GM23338 (cell line): ENCODE data around the gene IRS1.

ENCODE experiments used
- POLR2AphosphoS5 ChIP-seq: IDR thresholded peaks from 2 replicates; pipeline ENCODE4 v1.6.1; 2016; ENCODE audit warnings: antibody characterized with exemption, low read depth
- TF ChIP-seq, protein P1 (sequence below), 2 experiments: fragments of 200-600 bp in 1 of 2; sonication (generic) in 1 of 2; conservative IDR thresholded peaks; 2 replicates each; pipeline versions ENCODE4 v1.5.1 to v1.6.1; 2016 to 2017; ENCODE audit warnings: antibody characterized with exemption in 2 of 2, low read depth in 2 of 2, mild to moderate bottlenecking in 2 of 2, moderate library complexity in 1 of 2
- TF ChIP-seq, protein P2 (sequence below): IDR thresholded peaks from one replicate; pipeline ENCODE4 v1.6.1; 2018; ENCODE audit warnings: antibody characterized with exemption; ENCODE audit not compliant: unreplicated experiment

DNA sequence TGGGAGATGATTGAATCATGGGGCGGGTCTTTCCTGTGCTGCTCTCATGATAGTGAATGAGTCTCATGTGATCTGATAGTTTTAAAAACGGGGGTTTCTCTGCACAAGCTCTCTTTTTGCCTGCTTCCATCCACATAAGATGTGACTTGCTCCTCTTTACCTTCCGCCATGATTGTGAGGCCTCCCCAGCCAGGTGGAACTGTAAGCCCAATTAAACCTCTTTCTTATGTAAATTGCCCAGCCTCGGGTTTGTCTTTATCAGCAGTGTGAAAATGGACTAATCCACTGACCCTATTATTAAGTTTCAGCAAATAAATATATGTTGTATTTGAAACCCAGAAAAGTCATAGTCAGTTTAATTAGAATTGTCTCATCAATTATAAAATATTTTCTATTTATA lies 22.0 kb downstream of the IRS1 start:
- TF ChIP-seq, protein P1, sequence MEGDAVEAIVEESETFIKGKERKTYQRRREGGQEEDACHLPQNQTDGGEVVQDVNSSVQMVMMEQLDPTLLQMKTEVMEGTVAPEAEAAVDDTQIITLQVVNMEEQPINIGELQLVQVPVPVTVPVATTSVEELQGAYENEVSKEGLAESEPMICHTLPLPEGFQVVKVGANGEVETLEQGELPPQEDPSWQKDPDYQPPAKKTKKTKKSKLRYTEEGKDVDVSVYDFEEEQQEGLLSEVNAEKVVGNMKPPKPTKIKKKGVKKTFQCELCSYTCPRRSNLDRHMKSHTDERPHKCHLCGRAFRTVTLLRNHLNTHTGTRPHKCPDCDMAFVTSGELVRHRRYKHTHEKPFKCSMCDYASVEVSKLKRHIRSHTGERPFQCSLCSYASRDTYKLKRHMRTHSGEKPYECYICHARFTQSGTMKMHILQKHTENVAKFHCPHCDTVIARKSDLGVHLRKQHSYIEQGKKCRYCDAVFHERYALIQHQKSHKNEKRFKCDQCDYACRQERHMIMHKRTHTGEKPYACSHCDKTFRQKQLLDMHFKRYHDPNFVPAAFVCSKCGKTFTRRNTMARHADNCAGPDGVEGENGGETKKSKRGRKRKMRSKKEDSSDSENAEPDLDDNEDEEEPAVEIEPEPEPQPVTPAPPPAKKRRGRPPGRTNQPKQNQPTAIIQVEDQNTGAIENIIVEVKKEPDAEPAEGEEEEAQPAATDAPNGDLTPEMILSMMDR (conservative IDR thresholded peaks at IDR 0.05; ENCODE audit: low read depth in 2 of 2) = no peak
- no peak for TF ChIP-seq POLR2AphosphoS5
- TF ChIP-seq, protein P2, sequence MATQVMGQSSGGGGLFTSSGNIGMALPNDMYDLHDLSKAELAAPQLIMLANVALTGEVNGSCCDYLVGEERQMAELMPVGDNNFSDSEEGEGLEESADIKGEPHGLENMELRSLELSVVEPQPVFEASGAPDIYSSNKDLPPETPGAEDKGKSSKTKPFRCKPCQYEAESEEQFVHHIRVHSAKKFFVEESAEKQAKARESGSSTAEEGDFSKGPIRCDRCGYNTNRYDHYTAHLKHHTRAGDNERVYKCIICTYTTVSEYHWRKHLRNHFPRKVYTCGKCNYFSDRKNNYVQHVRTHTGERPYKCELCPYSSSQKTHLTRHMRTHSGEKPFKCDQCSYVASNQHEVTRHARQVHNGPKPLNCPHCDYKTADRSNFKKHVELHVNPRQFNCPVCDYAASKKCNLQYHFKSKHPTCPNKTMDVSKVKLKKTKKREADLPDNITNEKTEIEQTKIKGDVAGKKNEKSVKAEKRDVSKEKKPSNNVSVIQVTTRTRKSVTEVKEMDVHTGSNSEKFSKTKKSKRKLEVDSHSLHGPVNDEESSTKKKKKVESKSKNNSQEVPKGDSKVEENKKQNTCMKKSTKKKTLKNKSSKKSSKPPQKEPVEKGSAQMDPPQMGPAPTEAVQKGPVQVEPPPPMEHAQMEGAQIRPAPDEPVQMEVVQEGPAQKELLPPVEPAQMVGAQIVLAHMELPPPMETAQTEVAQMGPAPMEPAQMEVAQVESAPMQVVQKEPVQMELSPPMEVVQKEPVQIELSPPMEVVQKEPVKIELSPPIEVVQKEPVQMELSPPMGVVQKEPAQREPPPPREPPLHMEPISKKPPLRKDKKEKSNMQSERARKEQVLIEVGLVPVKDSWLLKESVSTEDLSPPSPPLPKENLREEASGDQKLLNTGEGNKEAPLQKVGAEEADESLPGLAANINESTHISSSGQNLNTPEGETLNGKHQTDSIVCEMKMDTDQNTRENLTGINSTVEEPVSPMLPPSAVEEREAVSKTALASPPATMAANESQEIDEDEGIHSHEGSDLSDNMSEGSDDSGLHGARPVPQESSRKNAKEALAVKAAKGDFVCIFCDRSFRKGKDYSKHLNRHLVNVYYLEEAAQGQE = no peak
